Activated T-helper 2 cell treated with anti-CD3 and anti-CD28 coated beads, Interferon-gamma antibody, Interleukin-2, Interleukin-4, amounts not matched to agents 10 μg/mL and 5 μg/mL and 100 μg/mL, durations not matched to agents 14 hours and 24 hours and 36 hours (primary cell): ENCODE results near the gene TPO. TPM values are rescaled to one million over a fixed set of nuclear protein-coding genes. Genes with fewer than 3 reads are reported as not detected.
"Not testable (repeated sequence)": the region's sequence is repeated elsewhere in the genome, so short reads cannot be mapped to it uniquely, and the experiment has no call there.

ENCODE experiments used
- DNase-seq: peaks from one replicate; pipeline ENCODE4 v3.0.0; 2021; ENCODE audit warnings: low spot score
- H3K27ac Mint-ChIP-seq: one replicate; pipeline ENCODE4 v1.8.0; 2021; ENCODE audit warnings: mixed read lengths
- H3K27me3 Mint-ChIP-seq: one replicate; pipeline ENCODE4 v1.8.0; 2021; ENCODE audit warnings: low read depth, mixed read lengths
- H3K36me3 Mint-ChIP-seq: one replicate; pipeline ENCODE4 v1.8.0; 2021; ENCODE audit warnings: low read depth, mixed read lengths
- H3K4me1 Mint-ChIP-seq: one replicate; pipeline ENCODE4 v1.8.0; 2021; ENCODE audit warnings: low read depth, mixed read lengths
- H3K4me3 Mint-ChIP-seq: one replicate; pipeline ENCODE4 v1.8.0; 2021; ENCODE audit warnings: low read depth, mild to moderate bottlenecking, moderate library complexity, mixed read lengths
- H3K9me3 Mint-ChIP-seq: one replicate; pipeline ENCODE4 v1.8.0; 2021; ENCODE audit warnings: mixed read lengths
- intact Hi-C: fragments of 100-400 bp; cut with micrococcal nuclease; formaldehyde crosslinking; loops from one replicate; pipeline ENCODE4 v1.15.1; 2023
- total RNA-seq: library from RNA; stranded (reverse); gene quantifications from 2 replicates; pipeline ENCODE4 v1.2.3, GENCODE V29; 2022

The TPO gene
- total RNA-seq, 1 donor from 2014 or later: not detected

DNA sequence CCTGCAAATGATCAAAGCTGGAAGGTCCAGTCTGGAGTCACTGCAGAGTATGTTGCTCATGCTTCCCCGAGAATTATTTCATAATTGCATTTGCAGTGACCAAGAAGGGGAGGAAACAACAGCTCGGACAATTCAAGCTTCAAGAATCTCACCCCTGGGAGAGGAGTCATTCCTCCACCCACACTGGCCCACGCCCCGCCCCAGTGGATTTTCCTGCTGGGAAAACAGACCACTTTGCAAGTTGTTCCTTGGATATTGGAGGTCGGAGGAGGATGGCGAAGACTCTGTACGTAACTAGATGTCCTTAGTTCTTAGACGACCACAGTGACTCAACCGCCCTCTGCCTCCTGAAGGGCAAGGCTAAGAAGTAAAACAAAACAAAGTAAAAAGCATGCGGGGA lies 159.4 kb downstream of the TPO start:
- peaks cover 4% of the 10 kb centered on the region for H3K9me3 Mint-ChIP-seq
- H3K36me3 Mint-ChIP-seq: no peaks in the 10 kb centered on the region
- DNase-seq: no peak
- intact Hi-C loops: no loop called here
- no peaks in the 10 kb centered on the region for H3K4me1 Mint-ChIP-seq
- no peak overlapping the region for H3K27ac Mint-ChIP-seq
- H3K4me3 Mint-ChIP-seq: no peak overlapping the region
- H3K27me3 Mint-ChIP-seq: no peaks in the 10 kb centered on the region

DNA sequence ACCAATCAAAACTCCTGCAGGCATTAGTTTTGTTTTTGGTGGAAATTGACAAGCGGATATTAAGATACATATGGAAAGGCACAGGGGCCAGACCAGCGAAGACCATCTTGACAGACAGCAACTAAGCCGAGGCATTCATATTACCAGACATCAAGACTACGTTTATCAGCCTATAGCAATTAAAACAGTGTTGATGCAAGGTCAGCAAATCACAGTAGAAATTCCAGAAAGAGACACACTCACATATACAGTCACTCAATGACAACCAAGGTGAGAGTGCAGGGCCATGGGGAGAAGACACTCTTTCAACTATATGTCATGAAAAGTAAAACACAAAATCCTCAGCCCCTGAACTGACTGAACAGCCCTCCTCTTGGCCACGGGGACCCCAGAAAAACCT lies 164.6 kb downstream of the TPO start:
- Mint-ChIP-seq H3K4me3 (no peak overlapping the region), H3K27me3 (no peaks in the 10 kb centered on the region), H3K9me3 (no peaks in the 10 kb centered on the region), H3K36me3 (no peaks in the 10 kb centered on the region), H3K4me1 (no peaks in the 10 kb centered on the region), H3K27ac (no peak overlapping the region)
- intact Hi-C loops: no loop called here
- DNase-seq: no peak

DNA sequence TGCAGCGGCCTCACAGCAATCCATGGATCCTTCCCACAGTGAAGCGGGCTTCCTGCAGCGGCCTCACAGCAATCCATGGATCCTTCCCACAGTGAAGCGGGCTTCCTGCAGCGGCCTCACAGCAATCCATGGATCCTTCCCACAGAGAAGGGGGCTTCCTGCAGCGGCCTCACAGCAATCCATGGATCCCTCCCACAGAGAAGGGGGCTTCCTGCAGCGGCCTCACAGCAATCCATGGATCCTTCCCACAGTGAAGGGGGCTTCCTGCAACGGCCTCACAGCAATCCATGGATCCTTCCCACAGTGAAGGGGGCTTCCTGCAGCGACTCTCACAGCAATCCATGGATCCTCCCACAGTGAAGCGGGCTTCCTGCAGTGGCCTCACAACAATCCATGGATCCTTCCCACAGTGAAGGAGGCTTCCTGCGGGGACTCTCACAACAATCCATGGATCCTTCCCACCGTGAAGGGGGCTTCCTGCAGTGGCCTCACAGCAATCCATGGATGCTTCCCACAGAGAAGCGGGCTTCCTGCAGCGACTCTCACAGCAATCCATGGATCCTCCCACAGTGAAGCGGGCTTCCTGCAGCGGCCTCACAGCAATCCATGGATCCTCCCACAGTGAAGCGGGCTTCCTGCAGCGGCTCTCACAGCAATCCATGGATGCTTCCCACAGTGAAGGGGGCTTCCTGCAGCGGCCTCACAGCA lies 168.1 kb downstream of the TPO start:
- H3K27ac Mint-ChIP-seq, intact Hi-C loops, DNase-seq, H3K27me3 Mint-ChIP-seq, H3K4me1 Mint-ChIP-seq, H3K9me3 Mint-ChIP-seq, H3K36me3 Mint-ChIP-seq, H3K4me3 Mint-ChIP-seq: not testable (repeated sequence)

DNA sequence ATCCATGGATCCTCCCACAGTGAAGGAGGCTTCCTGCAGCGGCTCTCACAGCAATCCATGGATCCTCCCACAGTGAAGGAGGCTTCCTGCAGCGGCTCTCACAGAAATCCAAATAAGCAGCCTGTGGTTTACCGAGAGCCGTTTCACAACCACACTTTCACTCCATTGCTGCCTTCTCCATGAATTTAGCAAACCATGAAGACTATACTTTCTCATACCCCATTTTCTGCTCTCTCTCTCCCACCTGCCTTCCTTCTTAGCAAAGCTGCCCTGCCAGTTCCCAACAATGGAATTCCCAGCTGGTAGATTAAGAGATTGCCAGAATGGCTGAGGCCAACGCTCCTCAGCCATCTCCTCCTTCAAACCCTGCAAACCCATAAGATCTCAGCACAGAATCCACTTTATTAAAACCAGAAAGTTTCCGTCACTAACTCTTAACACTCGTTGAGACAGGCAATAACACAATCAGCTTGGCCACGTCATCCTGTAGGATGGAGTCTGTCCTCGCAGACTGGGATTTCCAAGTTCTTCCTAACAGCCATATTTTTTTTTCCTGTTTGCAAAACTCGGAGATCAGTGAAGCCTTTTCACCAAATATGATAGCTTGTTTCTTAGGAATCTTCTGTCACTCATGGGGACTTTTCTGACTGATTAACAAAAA lies 168.8 kb downstream of the TPO start:
- H3K4me1 Mint-ChIP-seq: no peaks in the 10 kb centered on the region

DNA sequence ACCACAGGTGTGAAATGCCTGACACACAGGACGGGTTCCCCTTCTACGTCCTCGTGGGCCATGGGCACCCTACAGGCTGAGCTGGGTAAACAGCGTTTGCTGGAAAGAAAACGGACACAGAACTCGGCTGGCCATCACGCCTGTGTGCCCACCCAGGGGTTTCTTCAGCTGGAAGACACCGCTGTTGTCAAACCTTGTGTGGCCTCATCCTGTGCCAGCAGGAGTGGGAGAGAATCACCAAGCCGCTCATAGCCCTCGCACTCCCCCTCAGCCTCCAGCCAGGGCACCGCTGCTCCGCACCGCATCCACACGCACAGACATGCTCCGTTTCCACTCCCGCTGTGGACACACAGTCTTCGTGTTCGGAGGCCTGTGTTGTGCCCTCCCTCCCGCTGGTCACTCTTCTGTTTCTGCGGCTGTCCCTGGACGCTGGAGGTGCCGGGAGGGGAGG lies 169.7 kb downstream of the TPO start:
- intact Hi-C loops: no loop called here

More for the DNA sequence above, 168.8 kb downstream of the TPO start:
- no peaks in the 10 kb centered on the region for H3K27me3 Mint-ChIP-seq
- no peaks in the 10 kb centered on the region for H3K36me3 Mint-ChIP-seq
- H3K4me3 Mint-ChIP-seq: no peak overlapping the region
- intact Hi-C loops: no loop called here
- H3K9me3 Mint-ChIP-seq: no peaks in the 10 kb centered on the region
- DNase-seq: no peak
- no peak overlapping the region for H3K27ac Mint-ChIP-seq

DNA sequence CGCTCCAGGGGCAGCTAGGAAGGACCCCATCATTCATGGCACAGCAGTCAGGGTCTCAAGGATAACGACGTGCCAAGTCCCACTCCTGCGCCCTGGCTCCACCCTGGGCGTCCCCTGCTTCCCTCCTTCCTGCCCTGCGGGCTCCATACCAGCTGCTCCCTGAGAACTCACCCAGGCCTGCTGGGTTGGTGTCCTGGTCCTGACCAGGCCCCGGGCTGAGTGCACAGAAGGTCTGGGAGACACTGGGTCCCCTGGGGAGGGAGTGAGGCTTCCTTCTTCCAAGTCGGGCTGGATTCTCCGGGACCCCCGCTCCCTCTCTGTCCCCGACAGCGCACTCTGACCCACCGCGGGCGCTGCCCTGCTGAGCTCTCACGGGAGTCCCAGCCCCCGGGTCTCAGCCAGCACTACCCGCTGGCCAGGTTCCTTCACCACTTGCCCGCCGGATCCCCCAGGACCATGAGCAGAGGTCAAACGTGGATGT lies 170.8 kb downstream of the TPO start:
- H3K36me3 Mint-ChIP-seq: no peaks in the 10 kb centered on the region
- no peaks in the 10 kb centered on the region for H3K27me3 Mint-ChIP-seq
- intact Hi-C loops: no loop called here
- H3K4me1 Mint-ChIP-seq: no peaks in the 10 kb centered on the region
- no peaks in the 10 kb centered on the region for H3K9me3 Mint-ChIP-seq
- no peak for DNase-seq
- no peak overlapping the region for H3K4me3 Mint-ChIP-seq
- no peak overlapping the region for H3K27ac Mint-ChIP-seq

More for the DNA sequence above, 169.7 kb downstream of the TPO start:
- Mint-ChIP-seq H3K9me3 (no peaks in the 10 kb centered on the region), H3K27me3 (no peaks in the 10 kb centered on the region), H3K4me1 (no peaks in the 10 kb centered on the region), H3K27ac (no peak overlapping the region), H3K4me3 (no peak overlapping the region), H3K36me3 (no peaks in the 10 kb centered on the region)
- no peak for DNase-seq

DNA sequence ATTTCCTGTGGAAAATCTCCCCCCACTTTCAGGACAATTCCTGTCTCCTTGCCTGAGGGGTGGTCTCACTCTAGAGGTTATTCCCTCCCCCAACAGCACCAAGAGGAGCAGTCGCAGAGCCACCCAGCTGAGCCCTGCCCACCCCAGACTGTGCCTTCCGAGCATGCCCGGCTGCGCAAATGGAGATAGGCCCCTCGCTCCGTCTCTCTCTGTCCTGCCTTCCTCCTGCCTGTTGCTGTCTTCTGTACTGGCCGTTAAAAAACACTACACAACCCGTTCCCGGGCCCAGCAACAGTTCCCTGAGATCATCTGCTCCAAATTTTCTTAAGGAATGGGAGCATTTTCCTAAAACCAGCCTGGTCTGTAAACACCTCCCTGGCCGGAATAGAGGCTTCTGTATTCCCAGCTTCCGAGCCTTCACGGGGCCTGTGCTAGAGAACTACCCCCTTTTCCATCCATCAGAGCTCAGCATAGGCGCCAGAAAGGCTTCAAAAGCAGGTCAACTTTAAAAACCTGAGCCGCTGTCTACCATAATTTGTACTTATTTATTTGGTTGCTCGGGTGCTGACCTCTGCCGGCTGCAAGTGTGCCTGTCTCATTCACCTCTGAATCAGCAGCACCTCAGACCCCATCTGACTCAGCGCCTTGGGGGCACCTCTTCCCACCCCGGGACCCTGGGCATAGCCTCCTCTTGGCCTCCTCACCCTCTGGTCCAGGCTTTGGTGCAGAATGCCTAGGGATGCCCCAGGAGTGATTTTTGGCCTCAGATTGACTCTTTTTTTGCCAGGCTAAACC lies 171.6 kb downstream of the TPO start:
- Mint-ChIP-seq H3K4me1 (no peaks in the 10 kb centered on the region), H3K9me3 (no peaks in the 10 kb centered on the region), H3K27ac (no peak overlapping the region), H3K4me3 (no peak overlapping the region), H3K27me3 (no peaks in the 10 kb centered on the region), H3K36me3 (no peaks in the 10 kb centered on the region)
- intact Hi-C loops: no loop called here
- DNase-seq: no peak

DNA sequence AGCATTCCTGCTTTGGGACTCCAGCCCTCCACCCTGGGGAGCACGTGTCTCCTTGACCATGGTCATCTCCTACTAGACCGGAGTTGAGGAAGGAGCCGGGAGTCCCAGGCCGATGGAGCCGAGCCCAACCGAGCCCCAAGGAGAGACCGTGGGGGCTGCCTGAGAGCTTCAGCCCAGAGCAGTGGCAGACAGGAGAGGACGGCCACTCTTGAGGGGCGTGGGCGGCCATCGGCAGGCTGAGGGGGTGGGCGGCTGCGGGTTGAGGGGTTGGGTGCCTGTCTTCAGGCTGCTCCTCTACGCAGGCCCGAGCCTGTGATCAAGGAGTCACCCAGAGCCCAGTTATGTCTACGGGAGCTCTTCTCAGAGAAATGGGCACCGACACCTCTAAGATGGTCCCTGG lies 172.4 kb downstream of the TPO start:
- Mint-ChIP-seq H3K36me3 (no peaks in the 10 kb centered on the region), H3K27me3 (no peaks in the 10 kb centered on the region), H3K4me1 (no peaks in the 10 kb centered on the region), H3K27ac (no peak overlapping the region), H3K4me3 (no peak overlapping the region), H3K9me3 (no peaks in the 10 kb centered on the region)
- DNase-seq: no peak
- intact Hi-C loops: no loop called here

DNA sequence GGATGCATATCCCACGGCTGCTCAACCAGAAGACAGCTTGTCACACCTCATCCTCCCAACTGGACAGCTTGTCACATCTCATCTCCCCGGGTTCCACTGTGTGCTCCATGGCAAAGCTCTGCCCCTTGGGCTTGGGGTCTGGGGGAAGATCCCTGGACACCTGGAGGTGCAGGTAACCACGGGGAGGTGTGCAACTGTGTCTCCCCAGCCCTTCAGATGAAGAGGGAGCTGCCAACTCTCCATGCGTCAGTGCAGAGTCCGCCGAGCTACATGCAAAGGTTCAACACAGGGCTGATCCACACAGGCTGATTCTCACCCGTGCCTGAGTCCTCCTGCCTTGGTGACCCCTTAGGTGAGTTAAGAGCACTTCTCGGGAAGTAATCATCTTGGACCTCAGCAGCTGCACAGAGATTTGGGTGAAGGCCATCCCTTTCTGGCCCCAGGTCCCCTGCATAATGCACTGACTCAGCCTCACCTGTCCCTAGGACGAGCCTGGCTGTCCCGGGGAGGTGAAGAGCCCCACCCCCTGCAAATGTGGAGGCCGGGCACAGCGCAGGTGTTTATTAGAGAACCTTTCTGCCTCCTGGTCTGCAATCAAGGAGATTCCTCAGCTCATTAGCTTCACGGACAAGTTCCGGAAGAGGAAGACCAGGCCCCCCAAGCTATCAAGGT lies 173.1 kb downstream of the TPO start:
- Mint-ChIP-seq H3K36me3 (no peaks in the 10 kb centered on the region), H3K9me3 (no peaks in the 10 kb centered on the region), H3K4me1 (no peaks in the 10 kb centered on the region), H3K4me3 (no peak overlapping the region), H3K27ac (no peak overlapping the region), H3K27me3 (peaks cover 4% of the 10 kb centered on the region)
- intact Hi-C loops: no loop called here
- no peak for DNase-seq

DNA sequence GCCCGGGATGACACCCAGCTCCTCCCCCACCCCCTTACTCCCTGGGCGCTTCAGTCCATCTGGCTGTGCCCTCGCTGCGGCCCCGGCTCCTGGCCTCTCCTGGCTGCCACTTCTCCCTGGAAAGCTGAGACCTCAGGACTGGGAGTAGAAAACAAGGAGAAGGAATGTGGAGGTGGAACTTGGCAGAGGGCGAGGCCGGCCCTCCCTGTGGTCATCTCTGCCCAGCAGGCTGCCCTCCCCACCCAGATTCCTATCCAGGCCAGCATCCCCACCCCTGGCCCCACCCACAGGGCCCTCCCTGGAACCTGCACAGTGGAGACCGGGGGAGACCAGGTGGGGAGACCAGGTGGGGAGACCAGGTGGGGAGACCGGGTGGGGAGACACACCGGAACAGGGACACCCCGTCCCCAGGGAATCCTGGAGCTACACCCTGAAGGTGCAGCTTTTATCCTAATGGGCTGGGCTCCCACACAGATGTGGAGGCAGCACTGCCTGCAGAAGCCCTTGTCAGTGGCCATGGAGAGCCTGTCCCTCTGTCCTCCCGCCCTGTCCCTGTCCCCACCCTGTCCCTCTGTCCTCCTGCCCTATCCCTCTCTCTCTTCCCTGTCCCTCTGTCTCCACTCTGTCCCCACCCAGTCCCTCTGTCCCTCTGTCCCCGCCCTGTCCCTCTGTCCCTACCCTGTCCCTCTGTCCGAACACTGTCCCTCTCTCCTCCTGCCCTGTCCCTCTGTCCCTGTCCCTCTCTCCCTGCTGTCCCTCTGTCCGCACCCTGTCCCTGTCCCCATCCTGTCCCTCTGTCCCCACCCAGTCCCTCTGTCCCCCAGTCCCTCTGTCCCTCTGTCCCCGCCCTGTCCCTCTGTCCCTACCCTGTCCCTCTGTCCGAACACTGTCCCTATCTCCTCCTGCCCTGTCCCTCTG lies 173.9 kb downstream of the TPO start:
- Mint-ChIP-seq H3K4me1 (no peaks in the 10 kb centered on the region), H3K27ac (no peak overlapping the region), H3K27me3 (peaks cover 5% of the 10 kb centered on the region), H3K9me3 (no peaks in the 10 kb centered on the region), H3K36me3 (no peaks in the 10 kb centered on the region), H3K4me3 (no peak overlapping the region)
- no peak for DNase-seq
- intact Hi-C loops: no loop called here

DNA sequence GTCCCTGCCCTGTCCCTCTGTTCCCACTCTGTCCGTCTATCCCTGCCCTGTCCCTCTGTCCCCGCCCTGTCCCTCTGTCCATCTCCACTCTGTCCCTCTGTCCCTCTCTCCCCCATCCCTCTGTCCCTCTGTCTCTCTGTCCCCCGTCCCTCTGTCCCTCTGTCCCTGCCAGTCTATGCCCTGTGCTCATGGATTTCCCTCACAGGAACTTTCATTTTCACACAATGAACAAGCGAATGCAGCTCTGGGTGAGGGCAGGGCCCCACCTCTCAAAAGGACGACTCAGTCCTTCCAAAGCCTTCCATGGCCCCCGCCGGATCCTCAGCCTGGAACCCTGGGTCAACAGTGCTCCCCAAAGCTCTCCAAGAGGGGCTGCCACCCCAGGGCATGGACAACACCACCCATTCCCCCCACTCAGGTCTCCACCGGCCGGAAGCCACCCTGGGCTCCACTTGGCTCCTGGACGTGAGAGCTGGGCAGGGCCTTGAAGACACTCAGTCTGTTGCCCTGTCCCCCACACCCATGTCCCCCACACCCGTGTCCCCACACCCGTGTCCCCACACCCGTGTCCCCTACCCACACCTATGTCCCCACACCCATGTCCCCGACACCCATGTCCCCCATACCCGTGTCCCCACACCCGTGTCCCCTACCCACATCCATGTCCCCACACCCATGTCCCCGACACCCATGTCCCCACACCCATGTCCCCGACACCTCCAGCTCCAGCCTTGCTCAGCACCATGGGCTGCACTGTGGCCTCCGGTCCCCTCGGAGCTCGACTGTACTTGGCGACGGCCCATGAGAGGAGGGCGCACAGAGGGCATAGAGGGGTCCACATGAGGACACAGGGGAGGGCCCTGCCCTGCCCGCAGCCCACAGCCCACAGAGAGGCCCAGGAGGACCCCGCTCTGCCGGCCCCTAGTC lies 175.1 kb downstream of the TPO start:
- Mint-ChIP-seq H3K4me3 (no peak overlapping the region), H3K27ac (no peak overlapping the region), H3K36me3 (no peaks in the 10 kb centered on the region), H3K27me3 (peaks cover 5% of the 10 kb centered on the region), H3K9me3 (no peaks in the 10 kb centered on the region), H3K4me1 (no peaks in the 10 kb centered on the region)
- no peak for DNase-seq
- intact Hi-C loops: no loop called here
